PC-3 (cell line): ENCODE results near the gene MX1. TPM values are rescaled to one million over a fixed set of nuclear protein-coding genes. Genes with fewer than 3 reads are reported as not detected.
"Not testable (repeated sequence)": the region's sequence is repeated elsewhere in the genome, so short reads cannot be mapped to it uniquely, and the experiment has no call there.

Source experiments
- ATAC-seq: fragments of 200-7000 bp; cut with Tn5 transposase; 2 replicates; pipeline ENCODE4 v1.9.1; 2020; ENCODE audit warnings: mild to moderate bottlenecking, moderate library complexity
- BruUV-seq: library from RNA; stranded (reverse); fragments of 400-500 nt; replicated peaks from 2 replicates; lab custom pipeline; 2021; lab: Mats Ljungman, UMichigan
- CTCF ChIA-PET: fragments of 300-600 bp; sonication (Branson Sonifier 250); formaldehyde crosslinking; loops from one replicate; lab custom pipeline; 2022; ENCODE audit warnings: antibody characterized with exemption; lab: Charles Lee
- POLR2A ChIA-PET: fragments of 300-600 bp; sonication (Branson Sonifier 250); formaldehyde crosslinking; loops from one replicate; lab custom pipeline; 2022; ENCODE audit warnings: antibody characterized with exemption; ENCODE audit not compliant: unreplicated experiment; lab: Charles Lee
- DNase-seq: peaks from one replicate; pipeline ENCODE4 v3.0.0-alpha.2; 2015
- H2AFZ ChIP-seq: fragments of 300-600 bp; sonication (generic); 2 replicates; pipeline ENCODE4 v1.6.0; 2016; ENCODE audit warnings: antibody characterized with exemption, low read length
- H3F3A ChIP-seq: fragments of 300-600 bp; sonication (generic); one replicate; pipeline ENCODE4 v1.6.0; 2017; ENCODE audit warnings: antibody characterized with exemption, low read length, control low read depth, mild to moderate bottlenecking; ENCODE audit not compliant: unreplicated experiment
- H3K27ac ChIP-seq: fragments of 300-600 bp; sonication (generic); 2 replicates; pipeline ENCODE4 v1.5.1; 2016; ENCODE audit warnings: mild to moderate bottlenecking, low read length
- H3K27me3 ChIP-seq: fragments of 300-600 bp; sonication (generic); 2 replicates; pipeline ENCODE4 v1.6.1; 2016; ENCODE audit warnings: low read length, mixed read lengths
- H3K36me3 ChIP-seq: fragments of 300-600 bp; sonication (generic); 2 replicates; pipeline ENCODE4 v1.6.1; 2016; ENCODE audit warnings: low read depth, mixed run types, low read length, mixed read lengths
- H3K4me1 ChIP-seq: fragments of 300-600 bp; sonication (generic); 2 replicates; pipeline ENCODE4 v1.5.1; 2016; ENCODE audit warnings: low read length; ENCODE audit not compliant: insufficient read depth
- H3K4me2 ChIP-seq: fragments of 300-600 bp; sonication (generic); 2 replicates; pipeline ENCODE4 v1.6.0; 2016; ENCODE audit warnings: low read length
- H3K4me3 ChIP-seq: fragments of 300-600 bp; sonication (generic); 2 replicates; pipeline ENCODE4 v1.5.1; 2016; ENCODE audit warnings: mild to moderate bottlenecking, low read length, mixed read lengths
- H3K79me2 ChIP-seq: fragments of 300-600 bp; sonication (generic); 2 replicates; pipeline ENCODE4 v1.6.1; 2017; ENCODE audit warnings: low read length, mixed read lengths
- H3K9ac ChIP-seq: fragments of 300-600 bp; sonication (generic); 2 replicates; pipeline ENCODE4 v1.6.0; 2016; ENCODE audit warnings: mild to moderate bottlenecking, low read length
- H3K9me2 ChIP-seq: fragments of 300-600 bp; sonication (generic); replicated peaks from 2 replicates; pipeline ENCODE4 v1.6.1; 2016; ENCODE audit warnings: mixed run types, low read length, mixed read lengths
- H3K9me3 ChIP-seq: fragments of 300-600 bp; sonication (generic); 2 replicates; pipeline ENCODE4 v1.6.1; 2016; ENCODE audit warnings: low read length, mixed read lengths
- H4K20me1 ChIP-seq: fragments of 300-600 bp; sonication (generic); 2 replicates; pipeline ENCODE4 v1.6.1; 2016; ENCODE audit warnings: low read length, mixed read lengths
- EZH2 ChIP-seq: fragments of 300-600 bp; sonication (generic); IDR thresholded peaks from one replicate; pipeline ENCODE4 v1.6.1; 2017; ENCODE audit warnings: antibody characterized with exemption, mild to moderate bottlenecking, low read length; ENCODE audit not compliant: unreplicated experiment
- EZH2phosphoT487 ChIP-seq: fragments of 300-600 bp; sonication (generic); IDR thresholded peaks from 2 replicates; pipeline ENCODE4 v1.6.1; 2018; ENCODE audit warnings: mild to moderate bottlenecking, antibody characterized with exemption, low read length, borderline replicate concordance
- intact Hi-C: fragments of 100-400 bp; cut with micrococcal nuclease; formaldehyde crosslinking; loops from 2 replicates; pipeline ENCODE4 v1.9.0; 2023
- total RNA-seq: library from RNA; depleted of rRNA; stranded (reverse); fragments of >200 nt; gene quantifications from 2 replicates; pipeline ENCODE4 v1.2.3, GENCODE V29; 2014
- TF ChIP-seq, protein P1 (sequence below): fragments of 300-600 bp; sonication (generic); conservative IDR thresholded peaks from 2 replicates; pipeline ENCODE4 v1.5.1; 2017; ENCODE audit warnings: antibody characterized with exemption, low read depth, mild to moderate bottlenecking, low read length

MX1 gene
- total RNA-seq, 1 experiment from 2014 or later = 12.6 TPM

DNA sequence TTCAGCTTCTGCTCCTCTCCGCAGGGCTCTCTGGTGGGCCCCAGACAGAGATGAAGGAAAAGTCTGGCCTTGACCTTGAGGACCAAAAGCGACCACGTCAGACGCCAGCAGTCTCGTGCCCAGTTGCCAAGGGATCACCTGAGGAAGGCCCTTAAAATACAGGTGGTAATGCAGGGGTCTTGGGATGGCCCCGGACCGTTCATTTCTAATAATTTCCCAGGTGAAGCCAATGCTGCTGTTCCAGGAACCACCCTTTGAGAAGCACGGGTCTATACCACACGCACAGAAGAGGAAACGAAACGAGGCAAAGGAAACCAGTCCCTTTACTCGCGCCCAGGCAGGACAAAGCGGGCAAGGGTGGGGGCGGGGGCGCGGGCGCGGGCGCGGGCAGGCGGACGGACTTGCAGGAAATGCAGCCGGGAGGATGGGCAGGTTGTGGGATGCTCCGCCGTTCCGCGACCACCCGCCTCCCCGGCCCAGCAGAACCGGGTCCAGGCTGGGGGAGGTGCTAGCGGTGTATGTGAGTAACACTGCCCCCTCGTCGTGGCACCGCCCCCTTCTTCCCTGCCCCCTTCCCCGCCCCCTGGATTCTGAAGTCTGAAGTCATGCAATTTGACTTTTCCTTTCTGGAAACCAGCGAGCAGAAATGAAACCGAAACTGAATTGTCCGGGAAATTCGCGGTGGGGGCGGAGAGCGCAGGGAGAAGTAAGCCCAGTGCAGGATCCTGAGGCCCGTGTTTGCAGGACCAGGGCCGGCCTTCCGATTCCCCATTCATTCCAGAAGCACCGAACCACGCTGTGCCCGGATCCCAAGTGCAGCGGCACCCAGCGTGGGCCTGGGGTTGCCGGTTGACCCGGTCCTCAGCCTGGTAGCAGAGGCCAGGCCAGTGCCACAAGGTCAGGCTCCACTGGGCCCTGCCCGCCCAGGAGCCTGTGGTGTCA is 5.8 kb upstream of the MX1 start:
- H3K27me3 ChIP-seq = no peaks in the 10 kb centered on the region
- H3K9me3 ChIP-seq = no peaks in the 10 kb centered on the region
- ChIA-PET POLR2A (no interaction called here), CTCF (no interaction called here)
- no peak for TF ChIP-seq EZH2phosphoT487
- TF ChIP-seq, protein P1, sequence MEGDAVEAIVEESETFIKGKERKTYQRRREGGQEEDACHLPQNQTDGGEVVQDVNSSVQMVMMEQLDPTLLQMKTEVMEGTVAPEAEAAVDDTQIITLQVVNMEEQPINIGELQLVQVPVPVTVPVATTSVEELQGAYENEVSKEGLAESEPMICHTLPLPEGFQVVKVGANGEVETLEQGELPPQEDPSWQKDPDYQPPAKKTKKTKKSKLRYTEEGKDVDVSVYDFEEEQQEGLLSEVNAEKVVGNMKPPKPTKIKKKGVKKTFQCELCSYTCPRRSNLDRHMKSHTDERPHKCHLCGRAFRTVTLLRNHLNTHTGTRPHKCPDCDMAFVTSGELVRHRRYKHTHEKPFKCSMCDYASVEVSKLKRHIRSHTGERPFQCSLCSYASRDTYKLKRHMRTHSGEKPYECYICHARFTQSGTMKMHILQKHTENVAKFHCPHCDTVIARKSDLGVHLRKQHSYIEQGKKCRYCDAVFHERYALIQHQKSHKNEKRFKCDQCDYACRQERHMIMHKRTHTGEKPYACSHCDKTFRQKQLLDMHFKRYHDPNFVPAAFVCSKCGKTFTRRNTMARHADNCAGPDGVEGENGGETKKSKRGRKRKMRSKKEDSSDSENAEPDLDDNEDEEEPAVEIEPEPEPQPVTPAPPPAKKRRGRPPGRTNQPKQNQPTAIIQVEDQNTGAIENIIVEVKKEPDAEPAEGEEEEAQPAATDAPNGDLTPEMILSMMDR = no peak
- TF ChIP-seq EZH2 = no peak
- H3F3A ChIP-seq = no peaks in the 10 kb centered on the region
- no peaks in the 10 kb centered on the region for H3K9me2 ChIP-seq
- DNase-seq = peak; percentile 89
- ATAC-seq = peak; percentile 90
- no peaks in the 10 kb centered on the region for H3K79me2 ChIP-seq
- H4K20me1 ChIP-seq = no peaks in the 10 kb centered on the region
- intact Hi-C loops = loop anchor here (2.0 to 10.0 kb wide), 3 partner anchors 41 to 253 kb away; partner anchors contain the start of gene BACE2
- H3K4me2 ChIP-seq = peak overlapping the region; percentile 95
- peak overlapping the region; percentile 54 for H3K27ac ChIP-seq
- peak overlapping the region; percentile 83 for H2AFZ ChIP-seq
- H3K36me3 ChIP-seq = no peaks in the 10 kb centered on the region
- peak overlapping the region; percentile 70 for H3K4me3 ChIP-seq
- BruUV-seq = TSS peak; percentile 59
- no peaks in the 10 kb centered on the region; the same call in none of the 2 replicates for H3K4me1 ChIP-seq
- H3K9ac ChIP-seq = peak overlapping the region; percentile 73

DNA sequence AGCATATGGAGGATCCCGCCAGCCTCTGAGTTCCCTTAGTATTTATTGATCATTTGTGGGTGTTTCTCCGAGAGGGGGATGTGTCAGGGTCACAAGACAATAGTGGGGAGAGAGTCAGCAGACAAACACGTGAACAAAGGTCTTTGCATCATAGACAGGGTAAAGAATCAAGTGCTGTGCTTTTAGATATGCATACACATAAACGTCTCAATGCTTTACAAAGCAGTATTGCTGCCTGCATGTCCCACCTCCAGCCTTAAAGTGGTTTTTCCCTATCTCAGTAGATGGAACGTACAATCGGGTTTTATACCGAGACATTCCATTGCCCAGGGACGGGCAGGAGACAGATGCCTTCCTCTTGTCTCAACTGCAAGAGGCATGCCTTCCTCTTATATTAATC is 5.0 kb upstream of the MX1 start:
- H3K9me3 ChIP-seq, H3K79me2 ChIP-seq, POLR2A ChIA-PET, H3K9me2 ChIP-seq, ATAC-seq, H3K36me3 ChIP-seq, DNase-seq, H4K20me1 ChIP-seq, CTCF ChIA-PET, BruUV-seq, H3K27me3 ChIP-seq, H3F3A ChIP-seq, H3K4me1 ChIP-seq: not testable (repeated sequence)
- intact Hi-C loops = loop anchor here (2.0 to 10.0 kb wide), 3 partner anchors 40 to 254 kb away; partner anchors contain the start of gene BACE2
- H2AFZ ChIP-seq = peak overlapping the region; percentile 83; the same call in 1 of the 2 replicates
- H3K27ac ChIP-seq = 0 out of 2 replicates have a peak overlapping the region, but pooled peaks have one; percentile 54
- H3K4me2 ChIP-seq = peak overlapping the region; percentile 95
- peak overlapping the region; percentile 70 for H3K4me3 ChIP-seq
- H3K9ac ChIP-seq = peak overlapping the region; percentile 73

DNA sequence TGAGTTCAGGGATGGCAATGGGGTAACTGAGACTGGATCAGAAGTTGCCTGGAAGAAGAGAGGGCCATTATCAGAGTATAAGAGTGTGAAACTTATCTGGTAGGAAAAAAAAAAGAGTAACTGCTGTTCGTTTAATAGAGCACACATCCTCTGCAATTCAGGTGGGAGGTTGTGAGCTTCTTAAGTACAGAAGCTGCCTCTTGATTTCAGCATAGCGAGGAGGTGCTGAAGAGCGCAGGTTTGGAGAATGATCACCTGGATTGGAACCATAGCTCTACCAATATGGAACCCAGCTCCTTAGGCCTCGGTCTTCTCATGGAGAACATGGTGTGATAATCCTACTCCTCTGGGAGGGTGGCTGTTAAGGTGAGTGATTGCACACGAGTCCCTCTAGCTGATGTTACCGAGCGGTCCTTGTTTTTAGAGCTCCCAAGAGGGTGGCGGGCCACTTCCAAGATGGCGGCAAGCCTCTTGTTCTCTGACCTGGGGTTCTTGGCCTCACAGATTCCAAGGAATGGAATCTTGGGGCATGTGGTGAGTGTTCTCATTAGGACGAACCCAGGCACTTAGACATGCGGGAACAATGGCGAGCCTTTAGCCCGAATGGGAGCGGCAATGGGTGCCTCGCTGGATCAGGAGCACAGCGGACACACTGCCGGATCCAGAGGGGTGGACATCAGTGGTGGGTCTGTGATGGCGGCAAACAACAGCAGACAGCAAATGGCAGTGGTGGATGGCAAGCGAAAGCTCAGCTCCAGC is 3.3 kb upstream of the MX1 start:
- DNase-seq (no peak), ATAC-seq (no peak)
- no peaks in the 10 kb centered on the region for H3F3A ChIP-seq
- H3K27ac ChIP-seq = no peak overlapping the region
- no peaks in the 10 kb centered on the region for H3K27me3 ChIP-seq
- no peak overlapping the region for H3K9ac ChIP-seq
- no peak overlapping the region for H3K4me2 ChIP-seq
- POLR2A ChIA-PET = no interaction called here
- no peaks in the 10 kb centered on the region for H3K9me3 ChIP-seq
- H3K4me1 ChIP-seq = peaks cover 4% of the 10 kb centered on the region
- no peak overlapping the region for H3K4me3 ChIP-seq
- H3K36me3 ChIP-seq = no peaks in the 10 kb centered on the region
- no peaks in the 10 kb centered on the region for H3K79me2 ChIP-seq
- TF ChIP-seq EZH2 (no peak), EZH2phosphoT487 (no peak)
- TF ChIP-seq, protein P1 = no peak
- BruUV-seq = no TSS peak
- CTCF ChIA-PET = no interaction called here
- H4K20me1 ChIP-seq = no peaks in the 10 kb centered on the region
- H3K9me2 ChIP-seq = no peaks in the 10 kb centered on the region
- intact Hi-C loops = loop anchor here (5.0 to 10.0 kb wide), 2 partner anchors 138 to 255 kb away; partner anchors contain the start of gene BACE2
- no peak overlapping the region for H2AFZ ChIP-seq

DNA sequence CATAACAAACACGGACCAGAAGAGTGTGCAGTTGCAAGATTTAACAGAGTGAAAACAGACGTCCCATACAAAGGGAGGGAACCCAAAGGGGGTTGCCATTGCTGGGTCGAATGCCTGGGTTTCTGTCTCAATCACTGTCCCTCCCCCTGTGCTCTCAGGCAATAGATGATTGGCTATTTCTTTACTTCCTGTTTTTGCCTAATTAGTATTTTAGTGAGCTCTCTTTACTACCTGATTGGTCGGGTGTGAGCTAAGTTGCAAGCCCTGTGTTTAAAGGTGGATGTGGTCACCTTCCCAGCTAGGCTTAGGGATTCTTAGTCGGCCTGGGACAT is 2.8 kb upstream of the MX1 start:
- H3K4me2 ChIP-seq, H3K27ac ChIP-seq, H3K4me1 ChIP-seq, H3K79me2 ChIP-seq, DNase-seq, H3F3A ChIP-seq, H3K27me3 ChIP-seq, ATAC-seq, H3K36me3 ChIP-seq, H3K4me3 ChIP-seq, H4K20me1 ChIP-seq, H3K9ac ChIP-seq, H3K9me3 ChIP-seq, BruUV-seq, H2AFZ ChIP-seq, POLR2A ChIA-PET, H3K9me2 ChIP-seq, CTCF ChIA-PET: not testable (repeated sequence)
- intact Hi-C loops = loop anchor here (5.0 to 10.0 kb wide), 2 partner anchors 138 to 256 kb away; partner anchors contain the start of gene BACE2
